ENCODE results near the gene EPHB2.
A peak's percentile ranks its signal among the peaks of the same experiment; 100 is the strongest.

Gene EPHB2

GRCh38 chr1:22752339-22752738 lies 41.7 kb downstream of the EPHB2 start:
- DNase-seq (ENCODE audit: low spot score): no peak

- no peak for DNase-seq (ENCODE audit: low spot score)
These were observed 42.9 kb downstream of the EPHB2 start for GRCh38 chr1:22753481-22753971.

GRCh38 chr1:22754106-22754768 lies 43.6 kb downstream of the EPHB2 start:
- DNase-seq (ENCODE audit: low spot score): no peak

- DNase-seq (ENCODE audit: low spot score): no peak
These were observed 44.2 kb downstream of the EPHB2 start for GRCh38 chr1:22754824-22755223.

- DNase-seq (ENCODE audit: low spot score): no peak
These were observed 45.0 kb downstream of the EPHB2 start for GRCh38 chr1:22755641-22756040.

GRCh38 chr1:22756125-22756735 lies 45.6 kb downstream of the EPHB2 start:
- no peak for DNase-seq (ENCODE audit: low spot score)

- no peak for DNase-seq (ENCODE audit: low spot score)
These were observed 49.8 kb downstream of the EPHB2 start for GRCh38 chr1:22760455-22760854.

- no peak for DNase-seq (ENCODE audit: low spot score)
These were observed 50.5 kb downstream of the EPHB2 start for GRCh38 chr1:22761101-22761500.

GRCh38 chr1:22761821-22762220 lies 51.2 kb downstream of the EPHB2 start:
- no peak for DNase-seq (ENCODE audit: low spot score)

GRCh38 chr1:22763487-22764200 lies 53.0 kb downstream of the EPHB2 start:
- no peak for DNase-seq (ENCODE audit: low spot score)

GRCh38 chr1:22767852-22768251 lies 57.2 kb downstream of the EPHB2 start:
- DNase-seq (ENCODE audit: low spot score): no peak

GRCh38 chr1:22769932-22770331 lies 59.3 kb downstream of the EPHB2 start:
- no peak for DNase-seq (ENCODE audit: low spot score)

- DNase-seq (ENCODE audit: low spot score): no peak
These were observed 61.4 kb downstream of the EPHB2 start for GRCh38 chr1:22772014-22772413.

- DNase-seq (ENCODE audit: low spot score): no peak
These were observed 63.6 kb downstream of the EPHB2 start for GRCh38 chr1:22773981-22774832.

- DNase-seq (ENCODE audit: low spot score): no peak
These were observed 64.2 kb downstream of the EPHB2 start for GRCh38 chr1:22774833-22775182.

- DNase-seq (ENCODE audit: low spot score): no peak
These were observed 64.8 kb downstream of the EPHB2 start for GRCh38 chr1:22775478-22775877.

GRCh38 chr1:22776035-22776613 lies 65.5 kb downstream of the EPHB2 start:
- no peak for DNase-seq (ENCODE audit: low spot score)

GRCh38 chr1:22777388-22778057 lies 66.9 kb downstream of the EPHB2 start:
- no peak for DNase-seq (ENCODE audit: low spot score)

- DNase-seq (ENCODE audit: low spot score): no peak
These were observed 67.8 kb downstream of the EPHB2 start for GRCh38 chr1:22778408-22778807.

GRCh38 chr1:22778862-22779520 lies 68.4 kb downstream of the EPHB2 start:
- no peak for DNase-seq (ENCODE audit: low spot score)

GRCh38 chr1:22780696-22781095 lies 70.1 kb downstream of the EPHB2 start:
- peak; percentile 44 for DNase-seq (ENCODE audit: low spot score)
